HG02885 (cell line): ENCODE data around the gene CHN1.

Source experiments
- ATAC-seq: cut with Tn5 transposase; IDR thresholded peaks from one replicate; pipeline ENCODE4 v1.9.1; 2021; ENCODE audit warnings: mild to moderate bottlenecking; ENCODE audit not compliant: unreplicated experiment, poor library complexity

Gene CHN1

GRCh38 chr2:175012516-175012915 lies 7.3 kb upstream of the CHN1 start:
- no peak for ATAC-seq

- ATAC-seq = no peak
Observed at GRCh38 chr2:175011505-175011904, 6.3 kb upstream of the CHN1 start.

DNA sequence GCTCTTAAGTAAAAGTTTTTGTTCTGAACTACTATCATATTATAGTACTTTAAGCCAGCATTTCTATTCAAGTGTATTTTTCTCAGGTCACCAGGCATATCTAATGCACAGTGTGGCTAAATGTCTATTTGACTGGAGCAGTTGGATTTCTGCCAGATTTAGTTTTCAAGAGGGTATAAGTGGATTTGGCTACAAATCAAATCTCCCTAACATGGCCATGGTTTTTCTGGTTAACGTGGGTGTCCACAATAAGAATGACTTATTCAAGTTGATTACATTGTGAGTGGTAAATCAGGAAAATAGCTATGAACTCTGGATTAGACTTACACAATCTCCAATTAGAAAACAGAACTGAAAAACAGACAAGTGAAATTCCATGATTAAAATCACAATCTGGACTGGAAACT lies 5.7 kb upstream of the CHN1 start:
- ATAC-seq = no peak

DNA sequence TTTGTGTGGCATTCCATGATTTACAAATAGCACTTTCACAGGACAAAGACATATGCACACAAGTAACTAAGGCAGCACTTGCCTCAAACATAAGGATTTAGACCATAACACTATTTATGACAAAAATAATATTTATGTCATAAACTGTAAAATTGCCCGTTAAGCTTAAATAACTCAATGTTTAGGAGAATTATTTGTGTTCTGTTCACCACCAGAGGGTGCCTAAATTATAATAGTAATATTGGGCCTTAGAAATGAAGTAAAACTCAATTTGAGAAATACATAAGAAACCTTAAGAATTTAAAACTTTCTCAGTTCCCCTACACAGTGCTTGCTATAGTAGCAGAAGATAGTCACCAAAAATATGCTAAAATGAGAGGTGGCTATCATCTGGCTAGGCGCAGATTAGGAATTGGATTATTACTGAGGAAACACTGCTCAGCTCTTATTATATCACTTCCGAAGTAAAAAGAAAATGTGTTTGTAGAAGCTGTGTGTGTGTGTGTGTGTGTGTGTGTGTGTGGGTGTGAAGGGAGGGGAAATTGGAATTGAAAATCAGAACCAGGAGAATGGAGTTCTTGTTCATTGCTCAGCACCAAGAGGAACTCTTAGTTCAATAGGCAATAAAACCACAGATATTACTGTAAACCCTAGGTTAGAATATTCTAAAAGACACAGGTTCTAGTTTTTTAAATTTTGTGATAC lies 4.9 kb upstream of the CHN1 start:
- ATAC-seq = no peak

DNA sequence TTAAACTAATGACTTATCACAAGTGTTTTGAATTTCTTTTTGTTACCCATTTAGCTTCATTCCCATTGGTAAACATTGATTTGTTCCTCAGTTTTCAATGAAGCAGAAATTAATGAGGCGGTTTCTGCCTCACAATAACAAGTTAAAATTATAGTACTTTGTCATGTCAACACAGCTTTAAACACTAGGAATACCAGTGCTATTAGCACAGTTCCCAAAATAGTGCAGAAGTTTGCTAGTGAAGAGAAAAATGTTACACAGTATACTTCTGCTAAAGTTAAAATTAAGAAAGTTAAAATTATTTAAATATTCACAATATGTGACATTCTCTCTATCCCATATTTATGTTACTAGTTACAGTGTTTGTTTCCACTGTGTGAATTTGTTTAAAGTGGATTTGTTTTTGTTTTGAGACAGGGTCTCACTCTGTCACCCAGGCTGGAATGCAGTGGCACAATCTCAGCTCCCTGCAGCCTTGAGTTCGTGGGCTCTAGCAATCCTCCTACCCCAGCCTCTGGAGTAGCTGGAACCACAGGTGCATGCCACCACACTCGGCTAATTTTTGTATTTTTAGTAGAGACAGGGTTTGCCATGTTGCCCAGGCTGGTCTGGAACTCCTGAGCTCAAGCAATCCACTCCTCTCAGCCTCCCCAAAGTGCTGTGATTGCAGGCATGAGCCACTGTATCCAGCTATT lies 3.8 kb upstream of the CHN1 start:
- no peak for ATAC-seq

DNA sequence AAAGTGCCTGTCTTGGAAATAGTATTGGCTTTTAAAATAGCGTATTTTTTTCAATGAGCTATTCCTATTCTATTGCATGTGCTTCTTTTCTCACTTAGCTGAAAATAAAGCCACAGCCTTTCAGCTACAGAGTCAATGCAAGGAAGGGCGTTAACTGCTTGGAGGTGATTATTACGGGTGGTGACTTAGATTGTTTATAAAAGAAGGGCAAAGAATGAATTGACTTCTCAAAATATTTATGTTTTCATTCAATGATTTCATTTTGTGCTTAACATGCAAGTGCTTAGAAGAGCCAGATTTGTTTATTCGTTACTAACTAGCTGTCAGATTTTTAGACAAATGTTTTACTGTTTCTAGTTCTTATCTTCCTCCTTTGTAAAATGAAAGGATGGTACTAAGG lies 2.8 kb upstream of the CHN1 start:
- ATAC-seq = no peak

- ATAC-seq = no peak
Observed at GRCh38 chr2:175007510-175007909, 2.3 kb upstream of the CHN1 start.

DNA sequence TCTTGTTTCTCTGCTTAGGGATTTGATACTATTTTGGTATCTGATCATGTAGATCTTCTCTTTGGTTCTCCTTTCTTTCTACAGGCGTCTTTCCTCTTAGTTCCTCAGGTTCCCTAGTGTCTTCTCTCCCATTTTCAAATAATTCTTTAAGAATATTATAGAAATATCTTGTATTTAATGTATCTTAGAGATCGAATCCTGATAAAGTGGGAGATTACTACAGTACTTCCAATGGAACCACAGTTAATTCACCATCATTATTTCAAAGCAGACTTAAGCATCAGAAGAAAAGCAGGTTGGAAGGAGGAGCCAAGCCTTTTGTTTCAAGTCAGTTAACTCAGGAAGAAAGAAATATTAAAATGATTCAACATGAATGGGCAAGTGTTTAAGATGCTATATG lies 1.1 kb upstream of the CHN1 start:
- ATAC-seq = no peak

GRCh38 chr2:175005733-175006264 lies 618 bp upstream of the CHN1 start:
- no peak for ATAC-seq

DNA sequence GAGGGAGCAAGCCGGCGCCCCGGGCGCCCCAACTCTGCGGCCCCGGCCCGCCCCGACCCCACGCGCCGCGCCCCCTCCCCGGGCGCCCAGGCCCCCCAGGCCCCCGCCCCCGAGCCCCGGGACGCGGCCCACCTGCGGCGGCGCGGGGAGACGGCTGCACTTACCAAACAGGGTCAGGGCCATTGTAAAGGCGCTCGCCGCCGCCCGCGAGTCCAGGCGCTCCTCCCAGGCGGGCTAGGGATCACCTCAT lies 526 bp downstream of the CHN1 start:
- ATAC-seq = peak; percentile 40

GRCh38 chr2:175003875-175004729 lies 1.1 kb downstream of the CHN1 start:
- ATAC-seq = peak; percentile 25

GRCh38 chr2:175002547-175003274 lies 2.5 kb downstream of the CHN1 start:
- ATAC-seq = no peak

- no peak for ATAC-seq
Observed at GRCh38 chr2:175001566-175001965, 3.6 kb downstream of the CHN1 start.

- no peak for ATAC-seq
Observed at GRCh38 chr2:174997110-174997509, 8.1 kb downstream of the CHN1 start.

DNA sequence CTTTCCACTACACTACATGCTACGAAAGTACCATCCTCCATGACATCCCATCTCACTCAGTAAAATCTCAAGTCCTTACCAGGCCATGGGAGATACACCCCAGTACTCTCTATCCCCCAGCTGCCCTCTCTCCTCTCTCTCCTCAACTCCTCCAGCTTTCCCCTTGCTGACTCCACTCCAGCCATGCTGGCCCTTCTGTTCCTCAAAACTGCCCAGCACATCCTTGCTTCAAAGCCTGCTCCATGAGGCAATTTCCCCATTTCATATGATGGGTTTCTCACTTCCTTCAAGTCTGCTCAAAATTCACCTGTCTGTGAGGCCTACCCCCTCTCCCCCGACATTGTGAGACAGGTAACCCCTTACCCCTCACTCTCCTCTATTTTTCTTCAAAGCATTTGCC lies 8.6 kb downstream of the CHN1 start:
- no peak for ATAC-seq

- ATAC-seq = no peak
Observed at GRCh38 chr2:174994381-174994780, 10.8 kb downstream of the CHN1 start.

DNA sequence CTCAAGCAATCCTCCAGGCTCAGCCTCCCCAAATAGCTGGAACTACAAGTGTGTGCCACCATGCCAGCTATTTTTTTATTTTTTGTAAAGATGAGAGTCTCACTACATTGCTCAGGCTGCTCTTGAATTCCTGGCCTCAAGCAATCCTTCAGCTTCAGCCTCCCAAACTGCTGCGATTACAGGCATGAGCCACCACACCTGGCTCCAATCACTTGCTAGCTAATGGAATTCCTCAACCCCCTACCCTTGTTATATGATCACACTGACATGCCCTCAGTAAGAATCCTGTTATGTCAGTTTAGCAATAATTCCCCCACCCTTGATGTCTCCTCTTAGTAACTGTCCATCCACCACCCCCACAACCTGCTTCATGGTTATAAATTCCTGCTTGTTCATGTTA lies 12.3 kb downstream of the CHN1 start:
- no peak for ATAC-seq

DNA sequence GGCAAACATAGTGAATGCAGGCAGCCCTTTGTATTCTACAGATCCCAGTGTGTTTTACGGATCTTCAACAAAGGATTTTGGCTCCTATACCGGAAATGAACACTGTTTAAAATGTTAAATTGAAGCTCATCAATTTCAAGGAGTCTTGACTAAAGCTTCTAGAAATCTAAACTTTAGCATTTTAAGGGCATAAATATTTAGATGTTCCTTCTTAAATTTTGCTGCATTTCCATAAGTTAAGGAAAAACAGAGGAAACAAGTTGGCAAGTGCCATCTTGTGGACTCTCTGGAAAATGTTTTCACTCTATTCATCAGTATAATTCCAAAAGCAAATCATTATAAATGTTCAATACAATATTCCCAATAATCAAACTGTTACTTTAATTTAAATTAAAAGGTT lies 19.6 kb downstream of the CHN1 start:
- ATAC-seq = no peak

DNA sequence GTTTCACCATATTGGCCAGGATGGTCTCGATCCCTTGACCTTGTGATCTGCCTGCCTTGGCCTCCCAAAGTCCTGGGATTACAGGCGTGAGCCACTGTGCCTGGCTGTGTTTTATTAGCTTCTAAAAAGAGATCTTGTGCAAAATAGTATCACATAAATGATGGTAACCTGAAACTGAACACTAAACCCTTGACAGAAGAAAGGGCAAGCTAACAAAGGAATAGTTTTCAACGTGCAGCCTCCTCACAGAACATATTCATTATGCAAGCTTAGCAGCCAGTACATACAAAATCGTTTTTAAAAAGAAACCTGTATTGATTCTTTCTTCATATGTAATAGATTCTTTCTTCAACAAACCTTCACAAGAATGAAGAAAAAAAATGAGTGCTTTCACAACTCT lies 20.6 kb downstream of the CHN1 start:
- ATAC-seq = no peak

DNA sequence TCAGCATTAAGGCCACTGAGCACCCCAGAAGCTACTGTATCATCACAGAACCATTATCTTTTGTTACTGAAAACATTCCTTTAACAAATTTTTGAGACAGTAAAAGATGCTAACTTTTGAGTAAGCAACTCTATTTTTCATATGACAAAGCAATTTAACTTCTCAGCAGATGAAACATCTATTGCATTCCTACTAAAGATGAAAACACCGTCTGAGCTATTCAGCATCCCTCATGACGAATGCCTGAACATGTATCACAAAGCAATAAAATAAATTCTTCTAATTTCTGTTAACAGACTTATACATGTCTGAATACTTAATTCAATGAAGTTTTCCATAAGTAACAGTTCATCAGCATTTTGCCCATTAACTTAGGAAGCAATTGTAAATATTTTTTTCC lies 23.9 kb downstream of the CHN1 start:
- ATAC-seq = no peak

DNA sequence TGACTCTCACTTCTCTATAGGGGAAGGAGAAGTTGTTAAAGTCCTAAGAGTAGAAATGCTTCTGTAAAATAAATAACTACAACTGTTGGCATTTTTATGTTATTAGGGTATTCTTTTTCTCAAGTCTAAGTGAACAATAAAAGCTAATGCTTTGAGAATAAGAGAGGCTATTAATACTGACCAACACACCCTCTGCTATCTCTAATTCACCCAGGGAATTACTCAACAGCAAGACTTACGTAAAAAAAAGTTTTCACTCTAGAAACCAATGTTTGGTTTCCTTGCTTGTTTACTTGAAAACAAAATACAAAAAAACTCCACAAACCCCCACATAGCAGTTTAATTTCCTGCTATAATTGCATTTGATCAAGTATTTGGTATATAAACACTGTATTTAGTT lies 25.2 kb downstream of the CHN1 start:
- no peak for ATAC-seq
